Activated T-cell treated with anti-CD3 and anti-CD28 coated beads, Interleukin-2, amount 50 U/mL, for 4 hours (primary cell): ENCODE results near the gene DYNLT2. TPM values are rescaled to one million over a fixed set of nuclear protein-coding genes. Genes with fewer than 3 reads are reported as not detected.

Experiments used
- ATAC-seq, 2 donors: fragments of 200-7000 bp; cut with Tn5 transposase; one replicate each; pipeline ENCODE4 v1.10.0; 2021
- DNase-seq: peaks from one replicate; pipeline ENCODE4 v3.0.0-alpha.2; 2020
- H3K27me3 Mint-ChIP-seq: one replicate; pipeline ENCODE4 v1.8.0; 2021; ENCODE audit warnings: low read depth, mixed read lengths
- H3K36me3 Mint-ChIP-seq: one replicate; pipeline ENCODE4 v1.8.0; 2022; ENCODE audit warnings: mixed read lengths; ENCODE audit not compliant: insufficient read depth
- H3K4me1 Mint-ChIP-seq: one replicate; pipeline ENCODE4 v1.8.0; 2021; ENCODE audit warnings: low read depth, mixed read lengths
- H3K4me3 Mint-ChIP-seq: one replicate; pipeline ENCODE4 v1.8.0; 2021; ENCODE audit warnings: mild to moderate bottlenecking, moderate library complexity, mixed read lengths
- H3K9me3 Mint-ChIP-seq: one replicate; pipeline ENCODE4 v1.8.0; 2021; ENCODE audit warnings: mixed read lengths
- total RNA-seq, 3 donors: library from RNA; stranded (reverse); gene quantifications; one replicate each; pipeline ENCODE4 v1.2.1, GENCODE V29; 2021

The DYNLT2 gene
- total RNA-seq, 3 donors from 2014 or later: 0.95 to 1.7 (median 1.6) TPM

DNA sequence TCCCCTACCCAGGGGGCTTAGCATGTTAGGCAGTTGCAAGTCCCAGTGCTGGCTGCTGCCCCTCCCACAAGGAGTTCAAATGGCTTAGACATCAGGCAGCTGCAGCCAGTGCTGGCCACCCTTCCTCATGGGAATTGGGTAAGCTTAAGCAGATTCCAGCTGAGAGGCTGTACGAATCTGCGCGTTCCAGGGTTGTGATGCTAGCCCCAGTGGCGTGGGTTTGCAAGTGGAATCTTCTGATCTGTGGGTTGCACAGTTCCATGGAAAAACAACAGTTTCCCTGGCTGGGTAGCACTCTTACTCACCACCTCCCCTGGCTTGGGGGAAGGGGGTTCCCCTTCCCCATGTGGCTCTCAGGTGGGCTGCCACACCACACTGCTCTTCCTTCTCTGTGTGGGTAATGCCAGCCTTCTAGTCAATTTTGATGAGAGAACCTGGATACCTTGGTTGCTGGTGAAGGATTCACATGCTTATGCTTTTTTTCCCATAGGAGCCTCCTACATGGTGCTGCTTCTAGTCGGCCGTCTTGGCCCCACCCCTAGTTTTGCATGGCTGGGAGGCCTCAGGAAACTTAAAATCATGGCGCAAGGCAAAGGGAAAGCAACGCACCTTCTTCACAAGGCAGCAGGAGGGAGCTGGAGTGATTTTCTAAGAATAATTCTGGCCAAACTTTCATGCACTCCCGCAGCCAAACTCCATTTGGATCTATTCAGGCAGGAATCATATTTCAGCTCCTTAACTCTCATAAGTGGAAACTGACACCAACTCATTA is 13.0 kb downstream of the DYNLT2 start:
- Mint-ChIP-seq H3K4me3 (no peak overlapping the region), H3K4me1 (no peaks in the 10 kb centered on the region), H3K9me3 (no peaks in the 10 kb centered on the region), H3K27me3 (peaks cover 16% of the 10 kb centered on the region), H3K36me3 (no peaks in the 10 kb centered on the region)
- DNase-seq (no peak), ATAC-seq (peak in 1 of 2 donors; percentile 7)

DNA sequence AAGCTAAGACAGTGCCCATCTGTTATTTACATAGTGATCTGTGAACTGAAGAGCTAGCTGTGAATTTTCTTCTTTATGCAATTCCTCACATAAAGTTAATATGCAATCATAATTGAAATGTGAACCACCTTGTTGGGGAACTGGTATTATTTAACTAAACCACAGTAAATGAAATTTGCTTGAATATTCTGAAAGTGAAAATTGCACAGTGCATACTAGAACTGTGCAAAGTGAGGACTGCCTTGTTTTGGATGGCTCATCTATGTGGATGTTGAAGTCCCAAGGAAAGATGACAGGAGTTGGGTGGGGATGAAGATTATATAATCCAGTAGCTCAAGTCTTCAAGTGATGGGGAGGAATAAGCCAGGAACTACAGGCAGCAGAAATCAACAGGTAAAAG is 21.4 kb downstream of the DYNLT2 start:
- H3K4me1 Mint-ChIP-seq: peaks cover 7% of the 10 kb centered on the region
- ATAC-seq (no peak), DNase-seq (no peak)
- H3K4me3 Mint-ChIP-seq: no peak overlapping the region
- H3K36me3 Mint-ChIP-seq: no peaks in the 10 kb centered on the region
- H3K9me3 Mint-ChIP-seq: no peaks in the 10 kb centered on the region
- H3K27me3 Mint-ChIP-seq: peaks cover 11% of the 10 kb centered on the region

DNA sequence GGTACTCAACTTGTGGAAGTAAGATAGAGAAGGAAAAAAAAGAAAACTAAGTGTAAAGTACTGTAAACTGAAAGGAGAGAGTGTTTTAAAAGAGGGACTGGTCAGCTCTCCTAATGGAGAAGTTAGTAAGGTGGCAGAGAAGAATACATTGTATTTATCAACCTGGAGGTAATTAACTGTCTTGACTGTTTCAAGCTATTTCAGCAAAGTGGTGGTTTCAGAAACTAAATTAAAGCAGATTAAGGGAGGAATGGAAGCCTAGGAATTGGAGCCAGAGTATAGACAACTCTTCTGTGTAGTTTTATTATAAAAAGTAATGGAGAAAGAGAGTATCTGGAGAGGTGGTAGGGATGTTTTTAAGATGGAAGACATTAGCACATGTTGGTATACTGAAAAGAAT is 24.4 kb downstream of the DYNLT2 start:
- H3K9me3 Mint-ChIP-seq: no peaks in the 10 kb centered on the region
- no peak for ATAC-seq
- H3K27me3 Mint-ChIP-seq: no peaks in the 10 kb centered on the region
- H3K36me3 Mint-ChIP-seq: no peaks in the 10 kb centered on the region
- H3K4me3 Mint-ChIP-seq: no peak overlapping the region
- no peak for DNase-seq
- peaks cover 12% of the 10 kb centered on the region for H3K4me1 Mint-ChIP-seq

DNA sequence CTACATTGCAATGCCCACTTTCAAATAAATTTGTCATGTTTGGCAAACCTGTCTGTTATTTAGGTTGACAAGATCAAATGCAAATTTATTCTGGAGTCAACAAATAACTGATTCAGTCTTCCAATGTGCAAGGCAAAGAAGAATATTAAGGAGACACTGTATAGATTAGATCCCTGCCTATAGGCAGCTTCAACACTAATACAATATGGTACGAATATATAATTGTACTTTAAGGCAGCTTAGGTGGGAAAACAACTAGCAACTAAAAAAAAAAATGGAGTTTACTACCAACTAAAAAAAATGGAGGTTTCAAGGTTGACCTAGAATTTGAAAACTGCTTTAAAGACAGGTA is 25.3 kb downstream of the DYNLT2 start:
- H3K4me3 Mint-ChIP-seq: peak overlapping the region; percentile 83
- ATAC-seq (no peak), DNase-seq (no peak)
- H3K36me3 Mint-ChIP-seq: no peaks in the 10 kb centered on the region
- H3K4me1 Mint-ChIP-seq: peaks cover 18% of the 10 kb centered on the region
- no peaks in the 10 kb centered on the region for H3K27me3 Mint-ChIP-seq
- no peaks in the 10 kb centered on the region for H3K9me3 Mint-ChIP-seq

DNA sequence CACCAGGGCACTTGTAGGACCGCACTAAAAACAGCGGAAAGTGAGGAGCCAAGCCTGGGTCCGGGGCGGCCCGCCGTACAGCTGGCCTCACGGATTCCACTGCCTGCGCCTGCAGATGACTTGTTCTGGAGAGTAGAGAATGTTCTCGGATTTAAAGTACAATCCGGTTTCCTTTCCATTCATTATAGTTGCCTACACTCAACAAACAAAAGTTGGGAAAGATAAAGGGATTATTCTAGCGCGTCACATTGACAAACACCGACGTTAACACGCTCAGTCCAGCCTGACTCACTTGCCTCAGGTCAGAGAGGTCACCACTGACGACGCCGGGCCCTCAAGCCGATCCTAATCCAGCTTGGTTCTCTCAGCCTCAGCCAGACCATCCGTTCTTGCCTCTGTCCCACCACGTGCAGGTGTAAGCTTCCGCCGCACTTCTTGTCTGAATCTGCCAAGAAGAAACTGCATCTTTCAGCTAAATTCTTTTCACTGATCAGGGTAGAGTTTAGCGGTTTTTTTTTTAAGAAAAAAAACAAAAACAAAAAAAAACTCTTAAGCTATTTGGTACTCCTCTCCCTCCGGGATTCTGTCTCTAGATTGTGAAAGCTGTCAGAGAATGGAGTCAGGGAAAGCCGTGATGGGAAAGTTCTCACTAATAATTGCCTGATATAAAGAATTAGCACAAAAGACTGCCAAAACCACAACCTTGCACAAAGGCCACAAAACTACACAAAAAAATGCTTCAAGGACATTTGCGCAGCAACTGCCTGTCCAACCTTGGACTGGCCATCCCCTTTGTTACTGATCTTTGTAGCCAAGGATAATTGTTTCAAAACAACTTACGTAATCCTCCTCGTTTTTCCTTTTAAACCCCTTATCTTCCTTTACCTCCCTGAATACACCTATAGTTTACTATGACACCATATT is 26.0 kb downstream of the DYNLT2 start:
- no peaks in the 10 kb centered on the region for H3K27me3 Mint-ChIP-seq
- peak overlapping the region; percentile 83 for H3K4me3 Mint-ChIP-seq
- no peaks in the 10 kb centered on the region for H3K9me3 Mint-ChIP-seq
- peaks cover 1% of the 10 kb centered on the region for H3K36me3 Mint-ChIP-seq
- ATAC-seq (peak; percentile 3 to 4), DNase-seq (peak; percentile 7)
- H3K4me1 Mint-ChIP-seq: peaks cover 23% of the 10 kb centered on the region

DNA sequence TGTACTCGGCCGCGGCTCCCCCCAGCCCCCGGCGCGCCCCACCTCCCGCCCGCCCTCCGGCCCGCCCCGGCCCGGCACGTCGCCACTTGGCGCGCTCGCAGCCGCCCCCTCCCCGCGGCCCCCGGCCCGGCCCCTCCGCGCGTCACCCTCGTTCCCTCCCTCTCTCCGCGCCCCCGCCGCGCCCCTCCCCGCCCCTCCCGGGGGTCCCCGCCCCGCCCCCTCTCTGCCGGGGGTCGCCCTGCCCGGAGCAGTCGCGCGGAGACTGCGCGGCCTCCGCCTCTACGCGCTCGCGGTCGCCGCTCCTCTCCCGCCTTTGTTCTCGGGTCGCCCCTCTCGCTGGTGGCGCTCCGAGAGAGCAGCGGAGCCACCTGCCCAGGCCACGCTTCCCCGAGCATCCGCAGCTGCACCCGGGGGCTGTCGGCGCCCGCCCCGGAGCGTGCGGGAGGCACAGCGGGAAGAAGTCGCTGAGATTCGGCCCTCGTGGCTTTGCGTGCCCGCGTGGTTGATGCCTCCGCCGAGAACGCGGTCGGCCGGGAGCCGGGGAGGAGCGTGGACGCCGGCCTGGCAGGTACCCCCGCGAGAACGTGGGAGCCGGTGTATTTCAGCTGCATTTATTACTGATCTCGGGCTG is 26.8 kb downstream of the DYNLT2 start, which contains the start of gene PHF10:
PHF10 (minus strand) TSS at position 7 of the 631 bp plus-strand sequence. CDS start 569 bp downstream, outside the sequence.
- peak; percentile 68 to 74 for ATAC-seq
- H3K4me3 Mint-ChIP-seq: peak within 1 kb of the TSS; percentile 92
- H3K9me3 Mint-ChIP-seq: no peaks in the 10 kb centered on the region
- no peaks in the 10 kb centered on the region for H3K27me3 Mint-ChIP-seq
- H3K4me1 Mint-ChIP-seq: peaks cover 30% of the 10 kb centered on the region
- H3K36me3 Mint-ChIP-seq: peaks cover 4% of the 10 kb centered on the region
- DNase-seq: peak; percentile 72

DNA sequence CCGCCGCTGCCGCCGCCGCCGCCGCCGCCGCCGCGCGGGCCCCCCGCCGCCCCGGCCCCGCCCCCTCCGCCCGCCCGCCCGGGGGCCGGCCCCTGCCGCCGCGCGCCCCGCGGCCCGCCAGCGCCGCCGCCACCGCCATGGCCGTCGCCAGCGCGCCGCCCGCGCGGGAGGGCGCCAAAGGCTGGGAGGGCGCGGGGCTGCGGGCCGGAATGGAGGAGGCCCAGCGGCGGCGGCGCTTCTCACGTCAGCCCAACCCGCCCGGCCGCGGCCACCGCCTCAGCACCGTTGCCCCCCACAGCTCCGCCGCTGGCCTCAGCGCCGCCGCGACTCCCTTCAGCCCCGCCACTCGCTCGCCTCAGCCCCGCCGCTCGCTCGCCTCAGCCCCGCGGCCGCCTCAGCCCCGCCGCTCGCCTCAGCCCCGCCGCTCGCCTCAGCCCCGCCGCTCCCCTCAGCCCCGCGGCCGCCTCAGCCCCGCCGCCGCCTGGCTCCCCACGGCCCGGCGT is 27.3 kb downstream of the DYNLT2 start:
- peak; percentile 56 to 58 for ATAC-seq
- peak overlapping the region; percentile 59 for H3K4me3 Mint-ChIP-seq
- no peaks in the 10 kb centered on the region for H3K27me3 Mint-ChIP-seq

DNA sequence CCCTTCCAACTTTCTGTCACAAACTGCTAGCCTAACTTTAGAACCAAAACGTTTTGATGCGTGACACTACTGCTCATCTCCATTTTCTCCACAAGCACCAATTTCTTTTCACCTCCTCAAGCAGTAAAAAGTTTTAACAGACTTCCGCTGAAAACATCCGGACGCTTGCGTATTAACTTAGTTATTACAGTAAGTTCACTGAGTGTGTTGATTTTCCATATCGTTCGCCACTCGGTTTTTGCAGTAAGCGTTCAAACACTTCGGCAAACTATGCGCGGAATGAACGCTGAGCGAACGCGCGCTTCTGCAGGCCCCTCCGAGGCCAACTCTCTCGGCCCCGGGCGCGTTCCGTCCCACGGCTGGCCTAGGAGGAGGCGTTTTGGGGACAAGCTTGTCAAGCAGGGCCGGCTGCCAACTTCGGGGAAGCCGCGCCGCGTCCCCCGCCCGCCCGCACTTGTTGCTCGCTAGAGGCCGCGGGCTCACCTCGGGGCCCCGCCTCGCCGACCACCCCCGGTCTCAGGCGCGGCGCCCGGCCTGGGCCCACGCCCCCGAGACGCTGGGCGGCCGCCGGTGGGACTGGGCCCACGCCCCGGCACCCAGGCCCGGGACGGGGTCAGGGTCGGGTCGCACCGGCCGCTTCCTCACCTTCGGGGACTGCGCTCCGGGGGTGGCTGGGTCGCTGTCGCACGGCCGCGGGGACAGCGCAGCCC is 28.0 kb downstream of the DYNLT2 start:
- ATAC-seq (peak; percentile 20 to 39), DNase-seq (peak; percentile 55)
- Mint-ChIP-seq H3K36me3 (peaks cover 9% of the 10 kb centered on the region), H3K27me3 (no peaks in the 10 kb centered on the region), H3K4me3 (peak overlapping the region; percentile 92), H3K4me1 (peaks cover 38% of the 10 kb centered on the region), H3K9me3 (no peaks in the 10 kb centered on the region)

More for the DNA sequence above, 27.3 kb downstream of the DYNLT2 start:
- H3K9me3 Mint-ChIP-seq: no peaks in the 10 kb centered on the region
- H3K36me3 Mint-ChIP-seq: peaks cover 9% of the 10 kb centered on the region
- H3K4me1 Mint-ChIP-seq: peaks cover 36% of the 10 kb centered on the region
- DNase-seq: peak; percentile 25

DNA sequence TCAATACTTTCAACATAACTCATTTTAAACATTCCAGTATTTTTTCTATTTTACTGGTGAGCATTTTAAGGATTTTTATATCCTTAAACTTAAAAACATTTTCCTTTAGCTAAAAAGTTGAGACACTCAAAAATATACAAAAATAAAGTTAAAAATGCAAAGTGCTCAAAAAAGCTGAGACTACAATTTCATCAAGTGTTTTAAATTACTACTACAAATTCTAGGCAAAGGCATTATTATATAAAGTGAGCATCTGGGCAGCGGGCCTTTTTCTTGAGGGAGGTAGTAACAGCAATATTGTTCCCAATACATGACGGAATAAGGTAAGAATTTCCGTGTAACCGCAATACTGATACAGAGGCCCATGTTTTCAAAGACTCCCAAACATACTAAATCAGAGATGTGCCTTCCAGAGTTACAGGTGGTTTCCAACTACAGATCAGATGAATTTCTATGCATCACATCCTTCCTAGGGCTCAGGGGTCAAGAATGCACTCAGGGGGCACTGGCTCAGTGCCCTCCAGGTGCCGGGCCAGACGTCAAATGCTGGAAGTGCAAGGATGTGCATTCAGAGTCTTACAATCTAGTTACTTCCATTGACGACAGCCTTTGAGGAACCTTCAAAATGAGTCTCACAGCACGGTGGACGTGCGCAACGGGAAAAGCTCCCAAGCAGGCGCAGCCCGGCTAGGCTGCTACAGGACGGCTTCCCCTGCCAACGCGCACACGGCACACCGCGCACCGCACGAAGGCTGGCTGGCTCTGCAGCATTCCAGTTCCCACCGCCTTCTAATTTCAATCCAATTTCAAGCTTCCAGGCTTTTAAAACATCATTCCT is 28.8 kb downstream of the DYNLT2 start:
- H3K4me3 Mint-ChIP-seq: peak overlapping the region; percentile 92
- peaks cover 9% of the 10 kb centered on the region for H3K36me3 Mint-ChIP-seq
- peaks cover 38% of the 10 kb centered on the region for H3K4me1 Mint-ChIP-seq
- DNase-seq: no peak
- peak; percentile 23 to 26 for ATAC-seq
- no peaks in the 10 kb centered on the region for H3K27me3 Mint-ChIP-seq
- H3K9me3 Mint-ChIP-seq: no peaks in the 10 kb centered on the region

DNA sequence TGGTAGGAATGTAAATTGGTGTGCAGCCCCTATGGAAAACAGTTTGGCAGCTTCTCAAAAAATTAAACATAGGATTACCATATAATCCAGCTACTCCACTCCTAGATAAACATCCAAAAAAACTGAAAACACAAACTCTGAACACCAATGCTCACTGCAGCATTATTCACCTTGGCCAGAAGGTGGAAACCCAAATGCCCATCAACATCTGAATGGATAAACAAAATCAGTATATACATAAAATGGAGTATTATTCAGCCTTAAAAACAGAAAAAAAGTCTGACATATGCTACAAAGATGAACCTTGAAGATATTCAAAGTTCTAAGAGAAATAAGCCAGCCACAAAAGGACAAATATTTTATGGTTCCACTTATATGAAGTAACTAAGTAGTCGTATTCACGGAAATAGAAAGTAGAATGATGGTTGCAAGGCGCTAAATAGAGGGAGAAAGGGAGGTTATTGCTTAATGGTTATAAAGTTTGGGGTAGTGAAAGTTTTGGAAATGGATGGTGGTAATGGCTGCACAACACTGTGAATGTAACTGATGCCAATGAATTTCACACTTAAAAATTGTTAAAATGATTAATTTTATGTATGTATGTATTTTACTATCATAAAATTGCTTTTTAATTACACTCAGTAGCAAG is 31.0 kb downstream of the DYNLT2 start:
- no peak for ATAC-seq
- DNase-seq: no peak
- Mint-ChIP-seq H3K36me3 (peaks cover 18% of the 10 kb centered on the region), H3K4me1 (peaks cover 34% of the 10 kb centered on the region), H3K27me3 (no peaks in the 10 kb centered on the region), H3K4me3 (peak overlapping the region; percentile 33), H3K9me3 (no peaks in the 10 kb centered on the region)

DNA sequence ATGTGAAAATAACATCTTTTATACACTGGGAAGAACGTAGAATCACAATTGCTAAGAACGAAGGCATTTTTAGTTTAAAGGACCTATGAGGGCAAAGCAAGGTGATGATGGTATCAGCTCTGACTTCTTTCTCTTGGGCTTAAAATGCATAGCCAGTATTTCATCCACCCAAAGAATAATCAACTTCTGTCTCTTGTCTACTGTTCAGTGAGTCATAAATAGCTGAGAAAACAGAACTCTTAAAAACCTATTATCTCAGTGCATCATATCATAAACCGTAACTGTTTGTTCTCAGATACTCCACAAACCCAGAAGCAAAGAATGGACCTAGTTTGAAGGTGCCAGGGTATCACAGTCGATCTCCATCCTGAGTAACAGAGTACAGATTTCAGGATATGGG is 32.3 kb downstream of the DYNLT2 start:
- H3K36me3 Mint-ChIP-seq: peaks cover 28% of the 10 kb centered on the region
- ATAC-seq (no peak), DNase-seq (no peak)
- peaks cover 34% of the 10 kb centered on the region for H3K4me1 Mint-ChIP-seq
- no peak overlapping the region for H3K4me3 Mint-ChIP-seq
- no peaks in the 10 kb centered on the region for H3K27me3 Mint-ChIP-seq
- no peaks in the 10 kb centered on the region for H3K9me3 Mint-ChIP-seq

DNA sequence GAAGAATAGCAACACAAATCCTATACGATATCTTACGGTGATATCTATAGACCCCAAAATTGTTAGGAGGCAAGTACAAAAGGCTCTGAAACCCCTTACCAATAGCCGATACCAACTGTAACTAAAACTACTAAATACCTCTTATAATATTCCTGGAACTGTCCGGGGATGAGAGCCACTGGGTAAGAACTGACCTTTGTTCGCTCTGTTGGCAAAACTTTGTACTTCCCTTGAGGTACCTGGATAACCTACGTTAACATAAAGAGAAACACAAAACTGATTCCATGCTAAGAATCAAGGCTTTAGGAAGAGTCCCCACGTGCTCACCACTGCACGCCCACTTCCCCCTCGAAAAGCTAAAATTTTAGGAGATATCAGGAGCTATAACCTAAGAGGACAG is 36.8 kb downstream of the DYNLT2 start:
- no peak overlapping the region for H3K4me3 Mint-ChIP-seq
- H3K9me3 Mint-ChIP-seq: no peaks in the 10 kb centered on the region
- DNase-seq (no peak), ATAC-seq (no peak)
- no peaks in the 10 kb centered on the region for H3K27me3 Mint-ChIP-seq
- peaks cover 37% of the 10 kb centered on the region for H3K36me3 Mint-ChIP-seq
- peaks cover 17% of the 10 kb centered on the region for H3K4me1 Mint-ChIP-seq
